Measurements from ENCODE around the gene GIT1. TPM values are rescaled to one million over a fixed set of nuclear protein-coding genes. Genes with fewer than 3 reads are reported as not detected.

The GIT1 gene
- total and polyA plus RNA-seq, 3 donors from 2014 or later = 156 to 220 (median 169) TPM

DNA sequence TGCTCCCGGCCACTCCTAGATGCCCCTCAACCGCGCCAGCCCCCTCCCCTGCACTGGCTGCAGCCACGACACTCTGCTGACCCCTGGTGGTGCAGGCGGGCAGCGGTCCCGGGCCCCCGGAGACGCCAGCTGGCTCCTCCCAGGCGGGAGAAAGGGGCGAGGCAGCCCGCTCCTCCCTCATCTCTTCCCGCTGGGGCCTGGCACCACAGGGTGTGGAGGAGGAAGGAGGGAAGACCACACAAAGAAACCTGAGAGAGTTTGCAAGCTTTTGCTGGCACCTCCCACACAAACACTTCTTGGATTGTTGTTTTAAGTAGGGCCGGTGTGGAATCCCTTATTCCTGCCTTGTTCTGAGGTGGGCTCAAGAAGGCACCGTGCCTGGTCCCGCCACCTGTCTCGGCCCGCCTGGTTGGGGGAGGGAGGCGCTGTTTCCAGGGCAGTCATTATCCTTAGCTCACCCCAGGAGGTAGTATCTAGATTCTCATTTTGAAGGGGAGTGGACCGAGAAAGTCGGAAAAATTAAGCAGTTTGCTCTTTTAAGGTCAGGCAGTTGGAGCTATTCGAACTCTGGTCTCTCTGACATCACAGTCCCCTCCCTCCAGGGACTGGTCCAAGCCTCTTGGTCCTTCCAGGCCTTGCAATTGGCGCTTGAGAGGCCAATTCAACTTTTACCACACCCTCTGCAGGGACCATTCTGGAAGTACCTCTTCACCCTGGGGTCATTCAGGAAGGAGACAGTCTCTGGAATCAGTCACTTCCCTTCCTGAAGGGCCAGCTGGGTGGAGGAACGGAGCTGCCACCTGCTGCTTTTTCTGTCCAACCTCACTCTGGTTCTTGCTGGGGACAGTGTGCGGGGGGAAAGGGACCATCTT lies 2.5 kb upstream of the GIT1 start:
- no peaks in the 10 kb centered on the region for H3K9me3 ChIP-seq
- 5 to 6% methylated on average over 25 of the region's 25 CpGs for WGBS, 2 donors
- H3K4me3 ChIP-seq = peak overlapping the region; percentile 7 to 49
- TF ChIP-seq POLR2A (IDR thresholded peaks at IDR 0.05) = no peak
- peak; percentile 82 to 89 (median 87) for TF ChIP-seq CTCF (IDR thresholded peaks at IDR 0.05)
- intact Hi-C loops (cut with DNase I; ENCODE audit: low total_unique reads) = no loop called here
- H3K27me3 ChIP-seq = no peaks in the 10 kb centered on the region
- peak overlapping the region; percentile 48 to 70 for H3K27ac ChIP-seq
- H3K36me3 ChIP-seq (ENCODE audit: low read depth, missing control alignments) = no peaks in the 10 kb centered on the region
- peaks cover 68% of the 10 kb centered on the region for H3K4me1 ChIP-seq
- DNase-seq = peak; percentile 90

DNA sequence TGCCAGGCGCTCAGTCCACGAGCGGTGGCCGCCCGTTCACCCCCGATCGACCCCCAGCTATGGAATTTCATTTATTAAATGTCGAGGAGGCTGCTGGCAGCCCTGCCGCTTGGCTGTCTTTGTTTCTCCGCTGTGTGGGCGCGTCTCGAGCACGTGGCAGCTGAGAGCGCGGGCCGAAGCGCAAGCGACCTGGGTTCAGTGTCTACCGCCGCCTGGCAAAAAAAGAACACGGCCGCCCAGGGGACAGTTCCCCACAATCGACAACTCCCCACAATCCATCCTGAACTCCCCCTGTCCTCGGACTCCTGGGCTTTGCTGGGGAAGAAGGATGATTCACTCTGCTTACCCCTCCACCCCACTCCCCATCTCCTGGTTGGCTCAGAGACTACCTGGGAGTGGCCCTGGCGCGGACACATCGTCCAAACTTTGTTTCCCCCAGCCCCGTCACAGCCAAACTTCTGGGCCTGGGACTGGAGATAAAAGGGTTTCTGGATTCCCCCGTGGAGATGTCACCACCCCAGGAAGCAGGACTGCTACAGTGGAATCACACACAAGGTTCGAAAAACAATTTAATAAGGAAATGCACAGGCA lies 1.8 kb upstream of the GIT1 start:
- intact Hi-C loops (cut with DNase I; ENCODE audit: low total_unique reads) = no loop called here
- Histone ChIP-seq H3K36me3 (ENCODE audit: low read depth, missing control alignments) (no peaks in the 10 kb centered on the region), H3K27me3 (no peaks in the 10 kb centered on the region), H3K4me1 (peaks cover 64% of the 10 kb centered on the region), H3K9me3 (no peaks in the 10 kb centered on the region), H3K4me3 (peak overlapping the region; percentile 7 to 49), H3K27ac (peak overlapping the region; percentile 48 to 70)
- peak; percentile 74 for DNase-seq
- WGBS, 2 donors = 0% methylated on average over 18 to 29 of the region's 31 CpGs
- no peak for TF ChIP-seq POLR2A (IDR thresholded peaks at IDR 0.05)
- no peak for TF ChIP-seq CTCF (IDR thresholded peaks at IDR 0.05)

GRCh38 chr17:29590411-29591145 lies 1.1 kb upstream of the GIT1 start:
- Histone ChIP-seq H3K36me3 (ENCODE audit: low read depth, missing control alignments) (no peaks in the 10 kb centered on the region), H3K27me3 (no peaks in the 10 kb centered on the region), H3K27ac (peak overlapping the region; percentile 48 to 84), H3K9me3 (no peaks in the 10 kb centered on the region), H3K4me1 (peaks cover 61% of the 10 kb centered on the region), H3K4me3 (peak overlapping the region; percentile 49)
- TF ChIP-seq POLR2A (IDR thresholded peaks at IDR 0.05) = no peak
- TF ChIP-seq CTCF (IDR thresholded peaks at IDR 0.05) = no peak
- 12% methylated on average over 22 to 30 of the region's 30 CpGs for WGBS, 2 donors
- DNase-seq = no peak
- intact Hi-C loops (cut with DNase I; ENCODE audit: low total_unique reads) = no loop called here

- H3K36me3 ChIP-seq (ENCODE audit: low read depth, missing control alignments) = no peaks in the 10 kb centered on the region
- no peaks in the 10 kb centered on the region for H3K9me3 ChIP-seq
- H3K27me3 ChIP-seq = no peaks in the 10 kb centered on the region
- intact Hi-C loops (cut with DNase I; ENCODE audit: low total_unique reads) = no loop called here
- peak; percentile 52 for DNase-seq
- TF ChIP-seq CTCF (IDR thresholded peaks at IDR 0.05) = no peak
- no peak for TF ChIP-seq POLR2A (IDR thresholded peaks at IDR 0.05)
- peak overlapping the region; percentile 4 to 72 for H3K27ac ChIP-seq
- WGBS, 2 donors = 1% methylated on average over 26 to 56 of the region's 72 CpGs
- H3K4me3 ChIP-seq = peak overlapping the region; percentile 75 to 76
- peaks cover 48% of the 10 kb centered on the region for H3K4me1 ChIP-seq
These were observed 661 bp downstream of the GIT1 start for GRCh38 chr17:29588562-29589411.

Data from testis (tissue), 3 donors.